Loucy (cell line): ENCODE results near the gene ADAMTS2.

Source experiments
- H2AFZ ChIP-seq: fragments of 200-600 bp; sonication (generic); 2 replicates; pipeline ENCODE4 v1.6.0; 2016; ENCODE audit warnings: antibody characterized with exemption, mild to moderate bottlenecking, low read length, moderate library complexity
- H3F3A ChIP-seq: fragments of 200-600 bp; 2 replicates; pipeline ENCODE4 v1.6.0; 2016; ENCODE audit warnings: antibody characterized with exemption, low read depth, mild to moderate bottlenecking
- H3K27me3 ChIP-seq: fragments of 200-600 bp; sonication (generic); 2 replicates; pipeline ENCODE4 v1.6.1; 2014; ENCODE audit warnings: low read length, mild to moderate bottlenecking; ENCODE audit not compliant: insufficient read depth, poor library complexity, severe bottlenecking
- H3K36me3 ChIP-seq: fragments of 200-600 bp; sonication (generic); 2 replicates; pipeline ENCODE4 v1.6.1; 2016; ENCODE audit warnings: low read length; ENCODE audit not compliant: insufficient read depth
- H3K4me1 ChIP-seq: fragments of 200-600 bp; sonication (generic); 2 replicates; pipeline ENCODE4 v1.5.1; 2014; ENCODE audit warnings: low read length, mild to moderate bottlenecking; ENCODE audit not compliant: insufficient read depth, poor library complexity, severe bottlenecking
- H3K4me2 ChIP-seq: fragments of 200-600 bp; sonication (generic); 2 replicates; pipeline ENCODE4 v1.6.0; 2014; ENCODE audit warnings: antibody characterized with exemption, low read length, low read depth, mild to moderate bottlenecking; ENCODE audit not compliant: poor library complexity, severe bottlenecking
- H3K4me3 ChIP-seq: fragments of 200-600 bp; sonication (generic); 2 replicates; pipeline ENCODE4 v1.5.1; 2014; ENCODE audit warnings: low read length, mild to moderate bottlenecking, mixed read lengths; ENCODE audit not compliant: poor library complexity, severe bottlenecking
- H3K79me2 ChIP-seq: fragments of 200-600 bp; sonication (generic); 2 replicates; pipeline ENCODE4 v1.6.1; 2014; ENCODE audit warnings: low read length; ENCODE audit not compliant: insufficient read depth
- H3K9ac ChIP-seq: fragments of 200-600 bp; sonication (generic); 2 replicates; pipeline ENCODE4 v1.6.0; 2014; ENCODE audit warnings: mild to moderate bottlenecking, low read depth, low read length, moderate library complexity; ENCODE audit not compliant: poor library complexity, severe bottlenecking
- H3K9me2 ChIP-seq: fragments of 200-600 bp; sonication (generic); replicated peaks from 2 replicates; pipeline ENCODE4 v1.6.1; 2016; ENCODE audit warnings: low read depth, low read length, mixed read lengths
- H3K9me3 ChIP-seq: fragments of 200-600 bp; sonication (generic); 2 replicates; pipeline ENCODE4 v1.6.1; 2014; ENCODE audit warnings: mild to moderate bottlenecking, antibody characterized with exemption, low read length, low read depth; ENCODE audit not compliant: insufficient read depth
- H4K20me1 ChIP-seq: fragments of 200-600 bp; sonication (generic); 2 replicates; pipeline ENCODE4 v1.6.0; 2014; ENCODE audit warnings: antibody characterized with exemption, low read length, mild to moderate bottlenecking; ENCODE audit not compliant: insufficient read depth, poor library complexity, severe bottlenecking
- CTCF ChIP-seq: fragments of 200-600 bp; sonication (generic); conservative IDR thresholded peaks from 2 replicates; pipeline ENCODE4 v1.5.1; 2014; ENCODE audit warnings: mild to moderate bottlenecking, antibody characterized with exemption, low read length
- EZH2phosphoT487 ChIP-seq: fragments of 200-600 bp; IDR thresholded peaks from 2 replicates; pipeline ENCODE4 v1.6.1; 2018; ENCODE audit warnings: antibody characterized with exemption, mild to moderate bottlenecking, moderate library complexity, borderline replicate concordance

ADAMTS2 gene

DNA sequence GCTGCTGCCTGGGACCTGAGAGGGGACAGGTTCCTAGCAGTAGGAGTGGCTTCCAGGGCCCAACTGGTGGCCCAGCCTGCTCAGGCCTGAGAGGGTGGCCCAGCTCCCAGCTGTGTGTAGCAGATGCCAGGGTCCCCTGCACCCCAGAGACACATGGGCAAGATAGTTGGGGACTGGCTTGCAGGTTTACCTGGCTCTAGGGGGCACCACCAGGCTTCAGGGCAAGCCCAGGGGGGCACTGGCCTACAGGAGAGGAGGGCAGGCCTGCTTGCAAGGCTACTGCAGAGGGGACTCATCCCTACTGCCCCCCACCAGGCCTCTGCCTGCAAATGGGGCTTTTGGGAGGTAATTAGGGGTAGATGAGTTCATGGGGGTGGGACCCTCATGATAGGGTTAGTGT lies 161.8 kb downstream of the ADAMTS2 start:
- Histone ChIP-seq H3K9me2 (no peaks in the 10 kb centered on the region), H3K79me2 (no peaks in the 10 kb centered on the region), H2AFZ (no peak overlapping the region), H3K4me3 (no peak overlapping the region), H3K9me3 (no peaks in the 10 kb centered on the region), H3K9ac (no peak overlapping the region), H3K27me3 (no peaks in the 10 kb centered on the region), H4K20me1 (no peaks in the 10 kb centered on the region), H3F3A (no peaks in the 10 kb centered on the region), H3K4me2 (no peak overlapping the region), H3K36me3 (no peaks in the 10 kb centered on the region), H3K4me1 (no peaks in the 10 kb centered on the region)
- TF ChIP-seq EZH2phosphoT487 (no peak), CTCF (no peak)

- Histone ChIP-seq H3K9me3 (no peaks in the 10 kb centered on the region), H3K79me2 (no peaks in the 10 kb centered on the region), H4K20me1 (no peaks in the 10 kb centered on the region), H3K4me2 (no peak overlapping the region), H3F3A (no peaks in the 10 kb centered on the region), H2AFZ (no peak overlapping the region), H3K4me1 (no peaks in the 10 kb centered on the region), H3K9ac (no peak overlapping the region), H3K9me2 (no peaks in the 10 kb centered on the region), H3K4me3 (no peak overlapping the region), H3K27me3 (no peaks in the 10 kb centered on the region), H3K36me3 (no peaks in the 10 kb centered on the region)
- no peak for TF ChIP-seq EZH2phosphoT487
- no peak for TF ChIP-seq CTCF
Measured at GRCh38 chr5:179182601-179183000, 162.7 kb downstream of the ADAMTS2 start.

DNA sequence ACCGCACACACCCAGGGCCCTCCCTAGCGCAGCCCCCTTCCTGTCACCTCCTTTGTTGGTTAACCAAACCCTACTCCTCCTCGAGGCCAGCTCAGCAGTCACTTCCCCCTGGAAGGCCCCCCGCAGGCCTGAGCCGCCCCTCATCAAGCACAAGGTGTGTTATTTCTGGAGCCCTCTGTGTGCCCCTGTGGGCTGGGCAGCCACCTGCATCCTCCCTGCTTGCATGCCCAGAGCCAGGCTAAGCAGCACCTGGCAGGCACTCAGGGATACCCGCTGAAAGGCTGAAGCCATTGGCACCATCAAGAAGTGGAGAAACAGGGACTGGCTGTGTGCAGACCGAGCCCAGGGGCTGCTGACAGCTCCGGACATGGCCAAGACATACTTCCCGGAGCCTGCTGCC lies 163.3 kb downstream of the ADAMTS2 start:
- Histone ChIP-seq H3K4me3 (no peak overlapping the region), H3F3A (no peaks in the 10 kb centered on the region), H3K4me2 (no peak overlapping the region), H3K4me1 (no peaks in the 10 kb centered on the region), H3K9ac (no peak overlapping the region), H3K9me3 (no peaks in the 10 kb centered on the region), H3K36me3 (no peaks in the 10 kb centered on the region), H3K9me2 (no peaks in the 10 kb centered on the region), H3K79me2 (no peaks in the 10 kb centered on the region), H4K20me1 (no peaks in the 10 kb centered on the region), H3K27me3 (no peaks in the 10 kb centered on the region), H2AFZ (no peak overlapping the region)
- TF ChIP-seq CTCF = no peak
- no peak for TF ChIP-seq EZH2phosphoT487
